Hepatocyte (in vitro differentiated cells): Measurements from ENCODE around the gene CTSH. TPM values are rescaled to one million over a fixed set of nuclear protein-coding genes. Genes with fewer than 3 reads are reported as not detected.

Source experiments
- polyA plus RNA-seq: library from polyadenylated mRNA; unstranded; fragments of >200 nt; fragmentation: Nextera tagmentation; extraction: Ambion mirVana; gene quantifications from 2 replicates; pipeline ENCODE4 v1.2.1, GENCODE V29; 2016
- small RNA-seq: library from RNA; depleted of rRNA; stranded (forward); fragments of <200 nt; gene quantifications from one replicate; pipeline ENCODE3, GENCODE V24; 2014
- total RNA-seq: library from RNA; depleted of rRNA; stranded (reverse); fragments of >200 nt; gene quantifications from 2 replicates; pipeline ENCODE4 v1.2.3, GENCODE V29; 2014

The CTSH gene
- total and polyA plus RNA-seq, 2 experiments from 2014 or later = 521 to 610 TPM

Small RNAs within 50 kb of the gene (small RNA-seq; reads per million reads assigned to genes)
- gene RNU6-415P = not detected

Other genes with a start within 250 kb of the CTSH start
- gene ADAMTS7, start 133.6 kb downstream of the CTSH start, total RNA-seq = 9.9 and 14.7 TPM in 2 replicates
- gene ADAMTS7, start 133.6 kb downstream of the CTSH start, polyA plus RNA-seq = 12.1 and 13.4 TPM in 2 replicates
- 381 and 436 TPM in 2 replicates for gene MORF4L1, start 72.2 kb downstream of the CTSH start, total RNA-seq
- gene MORF4L1, start 72.2 kb downstream of the CTSH start, polyA plus RNA-seq = 340 and 358 TPM in 2 replicates
- 1.5 and 2.3 TPM in 2 replicates for gene RASGRF1, start 145.7 kb upstream of the CTSH start, total RNA-seq
- 0.18 and 0.52 TPM in 2 replicates for gene RASGRF1, start 145.7 kb upstream of the CTSH start, polyA plus RNA-seq